Measurements from ENCODE around the gene MAP2K1.

Gene MAP2K1

GRCh38 chr15:66394472-66394871 lies 7.8 kb downstream of the MAP2K1 start:
- no peak for DNase-seq (ENCODE audit: low spot score)

DNA sequence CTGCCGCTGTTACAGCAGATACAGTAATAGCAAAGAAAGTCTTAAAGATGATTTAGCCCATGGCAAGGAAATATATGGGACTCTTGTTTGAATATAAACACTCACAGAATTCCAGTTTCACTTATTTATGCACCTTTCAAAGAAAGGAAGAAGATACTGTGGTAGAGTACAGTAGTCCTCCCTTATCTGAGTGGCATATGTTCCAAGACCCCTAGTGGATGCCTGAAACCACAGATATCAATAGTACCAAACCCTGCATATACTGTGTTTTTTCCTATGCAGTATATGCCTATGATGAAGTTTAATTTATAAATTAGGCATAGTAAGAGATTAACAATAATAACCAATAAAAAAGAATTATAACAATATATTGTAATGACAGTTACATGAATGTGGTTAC lies 8.2 kb downstream of the MAP2K1 start:
- DNase-seq (ENCODE audit: low spot score): no peak

DNA sequence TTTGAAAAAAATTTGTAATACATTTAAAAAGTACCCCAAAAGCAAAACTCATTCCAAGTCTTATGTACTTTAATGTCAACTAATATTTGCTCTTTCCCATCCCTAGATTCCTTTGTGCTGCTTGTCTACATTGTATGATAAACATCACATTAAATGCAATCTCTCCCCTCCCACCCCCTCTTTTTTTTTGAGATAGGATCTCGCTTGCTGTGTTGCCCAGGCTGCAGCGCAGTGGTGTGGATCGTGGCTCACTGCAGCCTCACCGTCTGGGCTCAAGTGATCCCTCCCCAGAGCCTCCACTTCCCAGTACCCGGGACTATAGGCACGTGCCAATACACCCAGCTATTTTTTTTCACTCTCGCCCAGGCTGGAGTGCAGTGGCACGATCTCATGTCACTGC lies 12.6 kb downstream of the MAP2K1 start:
- DNase-seq (ENCODE audit: low spot score): no peak

DNA sequence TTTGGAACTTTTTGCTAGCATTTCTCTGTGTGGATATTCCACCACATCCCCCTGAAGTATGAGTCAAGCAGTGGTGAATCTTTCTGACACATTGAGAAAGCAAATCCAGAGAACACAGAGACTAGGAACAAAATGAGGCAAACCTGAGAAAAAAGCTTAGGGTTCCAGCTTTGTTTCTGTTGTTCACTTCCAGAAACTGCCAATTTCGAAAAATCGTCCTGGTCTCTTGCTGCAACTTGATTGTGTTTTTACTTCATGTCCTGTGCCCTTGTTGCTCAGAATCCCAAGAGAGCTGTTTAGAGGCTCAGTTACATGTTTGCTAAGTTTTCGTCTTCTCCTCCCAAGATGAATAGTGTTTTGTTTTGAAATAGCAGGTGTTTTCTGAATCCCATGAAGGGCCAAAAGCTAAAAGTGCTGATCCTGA lies 13.7 kb downstream of the MAP2K1 start:
- DNase-seq (ENCODE audit: low spot score): no peak

- DNase-seq (ENCODE audit: low spot score): no peak
Measured at GRCh38 chr15:66401130-66402021, 14.7 kb downstream of the MAP2K1 start.

GRCh38 chr15:66402761-66403284 lies 16.1 kb downstream of the MAP2K1 start:
- DNase-seq (ENCODE audit: low spot score): no peak

- no peak for DNase-seq (ENCODE audit: low spot score)
Measured at GRCh38 chr15:66403323-66403722, 16.6 kb downstream of the MAP2K1 start.

GRCh38 chr15:66404122-66404521 lies 17.4 kb downstream of the MAP2K1 start:
- DNase-seq (ENCODE audit: low spot score): no peak

DNA sequence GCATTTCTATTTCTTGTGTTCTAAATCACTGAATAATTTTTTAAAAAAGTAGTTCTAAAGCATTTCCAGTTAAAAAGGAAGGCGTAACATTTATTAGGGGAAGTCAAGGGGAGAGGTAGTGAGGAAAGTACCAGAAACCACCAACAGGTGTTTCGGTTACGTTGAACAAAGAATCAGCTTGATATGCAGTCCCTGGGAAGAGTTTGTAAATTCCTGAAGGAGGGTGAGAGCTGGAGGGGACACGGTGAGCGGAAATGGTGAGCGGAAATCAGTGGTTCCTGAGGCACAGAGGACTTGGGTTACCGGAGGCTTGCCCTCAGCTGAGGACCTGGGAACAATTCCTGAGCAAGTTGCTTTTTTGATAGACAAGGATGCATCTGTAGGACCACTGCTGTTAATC lies 17.8 kb downstream of the MAP2K1 start:
- no peak for DNase-seq (ENCODE audit: low spot score)

DNA sequence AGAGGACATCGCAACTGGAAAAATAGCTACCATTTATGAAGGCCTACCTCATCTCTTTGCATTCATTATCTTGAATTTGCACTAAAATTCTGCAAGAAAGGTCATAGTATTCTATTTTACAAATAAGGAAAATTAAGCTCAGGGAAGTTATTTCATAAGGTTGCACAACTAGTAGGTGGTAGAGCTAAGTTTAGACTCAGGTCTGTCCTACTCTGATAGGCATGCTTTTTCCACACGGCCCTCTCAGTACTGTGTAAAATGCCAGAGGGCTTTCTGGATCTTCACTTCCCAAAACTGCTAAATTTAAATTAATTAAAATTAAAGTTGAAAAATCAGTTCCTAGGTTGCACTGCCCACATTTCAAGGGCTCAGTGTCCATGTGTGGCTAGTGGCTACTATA lies 18.3 kb downstream of the MAP2K1 start:
- DNase-seq (ENCODE audit: low spot score): no peak

GRCh38 chr15:66405615-66406014 lies 18.9 kb downstream of the MAP2K1 start:
- DNase-seq (ENCODE audit: low spot score): no peak

GRCh38 chr15:66408254-66408653 lies 21.5 kb downstream of the MAP2K1 start:
- no peak for DNase-seq (ENCODE audit: low spot score)

DNA sequence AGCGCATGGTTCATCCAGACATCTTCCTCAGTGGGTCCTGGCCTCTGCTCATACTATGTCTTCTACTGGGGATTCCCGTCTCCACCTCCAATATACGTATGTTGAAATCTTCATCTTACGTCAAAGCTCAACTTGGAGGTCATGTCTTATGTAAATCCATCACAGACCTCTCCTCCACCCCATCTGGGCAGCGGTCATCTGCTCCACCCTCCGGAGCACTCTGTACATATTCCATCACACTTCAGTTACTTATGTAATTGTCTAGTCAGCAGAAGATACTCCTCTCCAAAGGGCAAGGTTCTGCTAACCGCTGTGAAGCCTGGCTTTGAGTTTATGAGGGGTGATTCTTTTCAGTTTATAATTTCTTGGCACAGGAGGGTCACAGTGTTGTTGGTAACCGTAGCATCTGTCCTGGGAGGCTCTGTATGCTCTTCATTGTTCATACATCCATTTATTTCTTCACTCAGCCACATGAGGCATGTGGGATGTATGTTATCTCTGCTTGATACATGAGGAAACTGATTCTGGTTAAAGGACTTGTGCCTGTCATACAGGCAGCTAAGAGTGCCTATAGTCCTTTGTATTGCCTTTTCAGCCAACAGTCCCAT lies 22.1 kb downstream of the MAP2K1 start:
- DNase-seq (ENCODE audit: low spot score): no peak

GRCh38 chr15:66409565-66410108 lies 22.9 kb downstream of the MAP2K1 start:
- no peak for DNase-seq (ENCODE audit: low spot score)

GRCh38 chr15:66411190-66411589 lies 24.5 kb downstream of the MAP2K1 start:
- DNase-seq (ENCODE audit: low spot score): no peak

GRCh38 chr15:66412220-66412619 lies 25.5 kb downstream of the MAP2K1 start:
- DNase-seq (ENCODE audit: low spot score): no peak

- DNase-seq (ENCODE audit: low spot score): no peak
Measured at GRCh38 chr15:66413579-66413978, 26.9 kb downstream of the MAP2K1 start.

DNA sequence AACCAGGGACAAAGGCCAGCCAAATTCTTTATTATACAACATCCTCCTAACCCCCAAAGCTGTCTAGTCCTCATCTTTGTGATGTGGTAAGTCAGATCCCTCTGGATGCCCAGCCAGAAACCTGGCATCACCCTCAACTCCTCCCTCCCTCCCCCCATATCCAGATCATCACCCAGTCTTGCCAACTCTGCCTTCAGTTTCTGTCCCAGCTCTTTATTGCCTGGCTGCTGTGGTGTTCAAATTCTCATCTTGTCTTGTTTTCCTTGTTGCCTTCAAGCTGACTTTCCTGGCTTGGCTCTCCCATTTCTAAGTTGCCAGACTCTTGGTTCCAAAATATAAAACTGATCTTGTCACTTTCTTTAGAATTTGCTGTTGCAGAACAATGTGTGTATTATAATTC lies 28.6 kb downstream of the MAP2K1 start:
- no peak for DNase-seq (ENCODE audit: low spot score)

DNA sequence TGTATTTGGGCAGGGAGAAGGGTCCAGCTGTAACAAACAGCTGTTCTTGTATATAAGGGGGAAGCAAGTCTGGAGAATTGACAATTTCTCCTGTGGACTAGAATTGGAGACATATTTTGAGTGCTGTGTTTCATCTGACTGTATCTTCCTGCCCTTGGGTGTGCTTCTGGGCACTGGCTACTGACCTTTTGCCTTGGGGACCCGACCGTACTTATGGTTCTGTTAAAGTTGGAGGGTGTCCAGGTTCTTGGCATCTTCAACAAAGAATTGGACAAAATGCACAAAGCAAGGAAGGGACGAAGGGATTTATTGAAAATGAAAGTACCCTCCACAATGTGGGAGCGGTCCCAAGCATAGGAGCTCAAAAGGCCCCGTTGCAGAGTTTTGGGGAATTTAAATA lies 31.0 kb downstream of the MAP2K1 start:
- DNase-seq (ENCODE audit: low spot score): no peak

- no peak for DNase-seq (ENCODE audit: low spot score)
Measured at GRCh38 chr15:66419471-66419870, 32.8 kb downstream of the MAP2K1 start.

DNA sequence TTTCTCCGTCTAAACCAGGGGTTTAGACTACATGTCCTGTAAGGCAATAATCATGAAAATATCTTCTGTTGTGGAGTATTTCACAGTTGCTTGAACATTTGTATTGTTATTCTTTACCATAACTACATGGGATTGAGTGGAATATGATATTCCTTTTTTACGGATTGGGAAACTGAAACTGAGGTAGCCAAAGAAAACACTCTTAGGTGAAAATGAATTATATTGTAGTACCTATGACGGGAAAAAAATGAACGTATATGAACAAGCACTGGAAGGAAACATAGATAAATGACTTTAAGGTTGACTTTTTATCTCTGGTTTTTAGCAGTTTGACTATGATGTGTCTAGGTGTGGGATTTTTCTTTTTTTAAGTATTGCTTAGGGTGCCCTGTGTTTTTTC lies 35.6 kb downstream of the MAP2K1 start:
- no peak for DNase-seq (ENCODE audit: low spot score)

- DNase-seq (ENCODE audit: low spot score): no peak
Measured at GRCh38 chr15:66423149-66423548, 36.4 kb downstream of the MAP2K1 start.

DNA sequence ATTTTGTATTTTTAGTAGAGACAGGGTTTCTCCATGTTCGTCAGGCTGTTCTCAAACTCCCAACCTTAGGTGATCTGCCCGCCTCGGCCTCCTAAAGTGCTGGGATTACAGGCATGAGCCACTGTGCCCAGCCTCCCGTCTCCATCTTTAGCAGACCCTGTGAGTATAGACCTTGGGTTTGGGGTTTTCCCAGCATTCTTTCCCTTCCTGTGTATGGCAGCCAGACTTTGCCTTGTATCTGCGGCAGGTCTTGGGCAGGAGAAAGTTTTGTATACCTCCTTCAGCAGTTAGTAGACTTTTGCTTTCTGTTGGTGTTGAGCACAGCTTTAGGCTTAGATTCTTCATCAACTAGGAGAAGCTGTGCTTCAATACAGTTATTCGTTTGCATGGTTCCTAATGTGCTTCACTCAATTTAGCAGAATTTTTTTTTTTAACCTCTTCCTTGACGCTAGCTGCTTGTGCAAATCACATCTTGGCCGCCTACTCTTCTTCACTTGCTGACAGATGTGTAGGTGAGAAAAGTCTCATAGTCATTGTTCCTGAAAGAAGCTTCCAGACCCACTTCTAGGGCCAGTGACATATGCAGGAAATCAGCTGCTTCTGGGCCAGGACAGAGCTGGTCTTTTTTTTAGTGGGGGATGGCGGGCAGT lies 38.4 kb downstream of the MAP2K1 start:
- no peak for DNase-seq (ENCODE audit: low spot score)

Measured in germinal center (tissue), 1 donor.